Muscle layer of duodenum (tissue), 2 donors: ENCODE measurements around the gene ABCD1.
"Not testable (repeated sequence)": the region's sequence is repeated elsewhere in the genome, so short reads cannot be mapped to it uniquely, and the experiment has no call there.

ENCODE experiments used
- H3K27ac ChIP-seq: one replicate; pipeline ENCODE4 v1.7.0; 2013; ENCODE audit warnings: mild to moderate bottlenecking, low read length
- H3K27me3 ChIP-seq: one replicate; pipeline ENCODE4 v1.7.0; 2013; ENCODE audit warnings: low read depth, mild to moderate bottlenecking, control low read depth, low read length
- H3K36me3 ChIP-seq, 2 donors: one replicate each; pipeline ENCODE4 v1.7.0; 2013; ENCODE audit warnings: low read length in 2 of 2, control low read depth in 1 of 2, mild to moderate bottlenecking in 1 of 2; ENCODE audit not compliant: insufficient read depth in 2 of 2, control insufficient read depth in 1 of 2
- H3K4me1 ChIP-seq, 2 donors: one replicate each; pipeline ENCODE4 v1.7.0; 2013; ENCODE audit warnings: low read length in 2 of 2, mild to moderate bottlenecking in 2 of 2, control low read depth in 1 of 2, moderate library complexity in 1 of 2; ENCODE audit not compliant: insufficient read depth in 2 of 2, control insufficient read depth in 1 of 2
- H3K4me3 ChIP-seq, 2 donors: one replicate each; pipeline ENCODE4 v1.7.0; 2013; ENCODE audit warnings: low read length in 2 of 2, low read depth in 1 of 2, mild to moderate bottlenecking in 1 of 2
- H3K9me3 ChIP-seq, 2 donors: one replicate each; pipeline ENCODE4 v1.7.0; 2013; ENCODE audit warnings: low read length in 2 of 2, control low read depth in 1 of 2, mild to moderate bottlenecking in 1 of 2; ENCODE audit not compliant: control insufficient read depth in 1 of 2
- donor health status: healthy.

ABCD1 gene

DNA sequence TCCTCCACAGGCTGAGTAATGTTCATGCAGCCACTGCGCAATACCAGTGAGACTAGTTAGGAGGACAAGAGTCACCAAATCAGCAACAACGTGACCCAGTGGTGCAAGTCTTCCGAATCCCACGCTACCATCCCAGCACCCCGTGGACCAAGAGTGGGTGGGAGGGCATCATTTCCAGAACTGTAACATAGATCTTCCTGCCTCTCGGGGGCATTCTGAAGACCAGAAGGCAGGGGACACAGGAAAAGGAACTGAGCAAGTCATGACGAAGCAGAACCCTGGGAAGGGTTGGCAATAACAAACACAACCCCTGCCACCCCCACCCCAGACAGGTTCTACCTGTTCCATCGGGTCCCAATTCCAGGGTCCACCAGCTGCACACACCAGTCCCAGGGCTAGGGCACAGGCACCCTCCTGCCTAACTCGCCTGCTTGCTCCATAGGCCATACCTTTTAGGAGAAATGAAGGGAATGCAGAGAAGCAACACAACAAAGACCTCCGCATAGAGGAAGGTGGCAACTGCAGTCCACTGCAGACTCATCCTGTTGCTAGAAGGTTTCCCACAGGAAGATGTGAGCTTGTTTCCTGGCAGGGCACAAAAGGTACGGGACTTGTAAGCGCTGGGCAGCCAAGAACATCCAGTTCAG, 1.8 kb upstream of the ABCD1 start:
- Histone ChIP-seq H3K9me3 (no peaks in the 10 kb centered on the region), H3K4me1 (peaks cover 6 to 40% of the 10 kb centered on the region in 2 donors), H3K36me3 (peaks cover 14 to 17% of the 10 kb centered on the region in 2 donors), H3K27ac (peak overlapping the region; percentile 31), H3K27me3 (no peaks in the 10 kb centered on the region), H3K4me3 (peak overlapping the region; percentile 55 to 68)

- Histone ChIP-seq H3K9me3 (no peaks in the 10 kb centered on the region), H3K4me3 (peak overlapping the region; percentile 55 to 68), H3K27ac (peak overlapping the region; percentile 31), H3K27me3 (no peaks in the 10 kb centered on the region), H3K36me3 (peaks cover 14 to 17% of the 10 kb centered on the region in 2 donors), H3K4me1 (peaks cover 6 to 46% of the 10 kb centered on the region in 2 donors)
These were observed 1.1 kb upstream of the ABCD1 start for GRCh38 chrX:153723351-153724251.

GRCh38 chrX:153725039-153725831, 579 bp downstream of the ABCD1 start:
- Histone ChIP-seq H3K9me3 (no peaks in the 10 kb centered on the region), H3K27ac (peak overlapping the region; percentile 39), H3K4me1 (peaks cover 6 to 51% of the 10 kb centered on the region in 2 donors), H3K27me3 (no peaks in the 10 kb centered on the region), H3K36me3 (peaks cover 3 to 5% of the 10 kb centered on the region in 2 donors), H3K4me3 (peak overlapping the region; percentile 16 to 54)

- Histone ChIP-seq H3K4me1 (peaks cover 6 to 51% of the 10 kb centered on the region in 2 donors), H3K9me3 (no peaks in the 10 kb centered on the region), H3K4me3 (peak overlapping the region in 1 of 2 donors; percentile 54), H3K36me3 (peaks cover 0 to 1% of the 10 kb centered on the region in 2 donors), H3K27me3 (no peaks in the 10 kb centered on the region), H3K27ac (no peak overlapping the region)
These were observed 1.2 kb downstream of the ABCD1 start for GRCh38 chrX:153725832-153726285.

- H3K27me3 ChIP-seq: no peaks in the 10 kb centered on the region
- H3K27ac ChIP-seq: peak overlapping the region; percentile 51
- H3K4me1 ChIP-seq: peaks cover 6 to 51% of the 10 kb centered on the region in 2 donors
- H3K36me3 ChIP-seq: no peaks in the 10 kb centered on the region
- no peaks in the 10 kb centered on the region for H3K9me3 ChIP-seq
- peak overlapping the region; percentile 7 to 54 for H3K4me3 ChIP-seq
These were observed 1.8 kb downstream of the ABCD1 start for GRCh38 chrX:153726286-153727122.

DNA sequence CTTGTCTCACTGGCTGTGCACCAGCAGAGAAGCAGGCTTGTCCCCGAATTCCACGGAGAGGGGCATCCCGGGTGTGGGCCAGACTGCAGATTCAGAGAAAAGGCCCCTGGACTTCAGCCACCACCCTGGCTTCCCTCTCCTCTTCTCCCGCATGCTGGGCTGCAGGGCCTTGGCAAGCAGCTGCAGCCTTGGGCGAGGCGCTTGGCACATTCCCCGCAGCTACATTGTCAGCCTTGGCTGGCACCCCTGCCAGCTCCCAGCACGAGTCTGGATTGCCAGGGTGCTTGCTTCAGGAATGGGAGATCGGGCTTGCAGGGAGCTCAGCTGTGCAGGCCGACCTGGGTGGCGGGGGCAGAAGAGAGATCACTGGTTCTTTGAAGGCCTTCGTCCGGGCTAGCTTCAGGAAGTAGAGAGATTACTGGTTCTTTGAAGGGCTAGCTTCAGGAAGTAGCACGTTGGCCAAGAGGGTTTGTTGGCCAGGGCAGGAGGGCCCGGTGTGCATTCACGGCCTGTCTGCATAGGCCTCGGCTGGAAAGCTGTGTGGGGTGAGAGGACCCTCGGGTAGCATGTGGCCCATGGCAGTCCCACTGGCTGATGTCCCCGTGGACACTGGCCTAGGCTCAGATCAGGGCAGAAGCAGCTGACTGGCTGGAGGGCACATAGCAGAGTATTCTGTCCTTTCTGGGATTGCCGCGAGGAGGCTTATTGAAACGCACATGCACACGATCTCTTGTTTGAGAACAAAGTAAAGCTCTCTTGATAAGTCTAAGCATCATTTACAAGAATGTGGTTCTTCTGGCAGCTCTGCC, 2.7 kb downstream of the ABCD1 start:
- H3K4me3 ChIP-seq: peak overlapping the region; percentile 7 to 54
- H3K27ac ChIP-seq: peak overlapping the region; percentile 72
- peaks cover 0 to 3% of the 10 kb centered on the region in 2 donors for H3K36me3 ChIP-seq
- peaks cover 6 to 50% of the 10 kb centered on the region in 2 donors for H3K4me1 ChIP-seq
- H3K9me3 ChIP-seq: no peaks in the 10 kb centered on the region
- H3K27me3 ChIP-seq: no peaks in the 10 kb centered on the region

GRCh38 chrX:153728095-153728494, 3.4 kb downstream of the ABCD1 start:
- Histone ChIP-seq H3K4me3 (no peak overlapping the region), H3K36me3 (peaks cover 0 to 3% of the 10 kb centered on the region in 2 donors), H3K9me3 (no peaks in the 10 kb centered on the region), H3K4me1 (peaks cover 6 to 42% of the 10 kb centered on the region in 2 donors), H3K27ac (no peak overlapping the region), H3K27me3 (no peaks in the 10 kb centered on the region)

DNA sequence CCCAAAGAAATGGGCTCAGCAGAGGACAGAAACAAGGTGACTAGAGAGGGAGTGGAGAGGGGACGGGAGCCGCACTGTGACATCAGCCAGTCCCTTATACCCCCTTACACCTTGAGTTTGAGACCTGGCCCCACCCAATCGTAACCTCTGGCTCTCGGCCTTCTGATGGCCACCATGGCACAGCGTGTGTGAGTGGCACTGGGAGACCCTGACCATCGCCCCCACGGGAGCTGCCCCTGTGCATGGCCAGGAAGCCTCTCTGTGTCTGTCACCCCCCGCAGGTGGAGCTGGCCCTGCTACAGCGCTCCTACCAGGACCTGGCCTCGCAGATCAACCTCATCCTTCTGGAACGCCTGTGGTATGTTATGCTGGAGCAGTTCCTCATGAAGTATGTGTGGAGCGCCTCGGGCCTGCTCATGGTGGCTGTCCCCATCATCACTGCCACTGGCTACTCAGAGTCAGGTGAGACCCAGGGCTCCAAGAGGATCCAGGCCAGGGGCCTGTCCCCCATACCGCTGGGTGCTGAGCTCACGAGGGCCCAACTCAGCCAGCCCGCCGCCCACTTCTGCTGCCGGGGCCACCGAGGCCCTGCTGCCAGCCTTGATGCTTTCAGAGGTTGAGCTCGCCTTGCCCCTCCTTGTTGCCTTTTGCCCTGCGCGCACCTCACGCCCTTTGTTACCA, 4.4 kb downstream of the ABCD1 start:
- no peak overlapping the region for H3K27ac ChIP-seq
- H3K9me3 ChIP-seq: no peaks in the 10 kb centered on the region
- no peak overlapping the region for H3K4me3 ChIP-seq
- H3K36me3 ChIP-seq: peaks cover 0 to 3% of the 10 kb centered on the region in 2 donors
- H3K4me1 ChIP-seq: peaks cover 6 to 40% of the 10 kb centered on the region in 2 donors
- no peaks in the 10 kb centered on the region for H3K27me3 ChIP-seq

DNA sequence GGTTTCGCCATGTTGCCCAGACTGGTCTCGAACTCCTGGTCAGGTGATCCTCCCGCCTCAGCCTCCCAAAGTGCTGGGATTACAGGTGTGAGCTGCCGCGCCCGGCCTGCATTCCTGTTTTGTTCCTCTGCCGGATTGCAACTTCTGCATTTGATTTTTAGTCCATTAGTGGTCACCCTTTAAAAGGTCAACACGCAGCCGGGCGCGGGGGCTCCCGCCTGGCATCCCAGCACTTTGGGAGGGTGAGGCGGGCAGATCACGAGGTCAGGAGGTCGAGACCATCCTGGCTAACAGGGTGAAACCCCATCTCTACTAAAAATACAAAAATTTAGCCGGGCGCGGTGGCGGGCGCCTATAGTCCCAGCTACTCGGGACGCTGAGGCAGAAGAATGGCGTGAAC, 5.5 kb downstream of the ABCD1 start:
- H3K9me3 ChIP-seq: not testable (repeated sequence)

More for the DNA sequence above, 5.5 kb downstream of the ABCD1 start:
- H3K4me3 ChIP-seq, H3K36me3 ChIP-seq, H3K27me3 ChIP-seq, H3K27ac ChIP-seq: not testable (repeated sequence)
- peaks cover 6 to 38% of the 10 kb centered on the region in 2 donors for H3K4me1 ChIP-seq
